Activated naive CD4-positive, alpha-beta T cell treated with anti-CD3 and anti-CD28 coated beads, Interleukin-2, amount 10 ng/mL, durations not matched to agents 7 days and 5 days (primary cell): ENCODE data around the gene ZNF689.

ENCODE experiments used
- CTCF ChIA-PET: fragments of 350-600 bp; sonication (Branson Sonifier 250); formaldehyde crosslinking; loops from one replicate; lab custom pipeline; 2021; ENCODE audit warnings: antibody characterized with exemption; lab: Charles Lee
- DNase-seq: peaks from one replicate; pipeline ENCODE4 v3.0.0-alpha.2; 2020
- H3K27ac Mint-ChIP-seq: one replicate; pipeline ENCODE4 v1.8.0; 2021; ENCODE audit warnings: mild to moderate bottlenecking, moderate library complexity, mixed read lengths
- H3K27me3 Mint-ChIP-seq: one replicate; pipeline ENCODE4 v1.8.0; 2021; ENCODE audit warnings: mild to moderate bottlenecking, mixed read lengths
- H3K36me3 Mint-ChIP-seq: one replicate; pipeline ENCODE4 v1.8.0; 2021; ENCODE audit warnings: mixed read lengths
- H3K4me1 Mint-ChIP-seq: one replicate; pipeline ENCODE4 v1.8.0; 2021; ENCODE audit warnings: mixed read lengths
- H3K4me3 Mint-ChIP-seq: one replicate; pipeline ENCODE4 v1.8.0; 2021; ENCODE audit warnings: mild to moderate bottlenecking, moderate library complexity, mixed read lengths
- H3K9me3 Mint-ChIP-seq: one replicate; pipeline ENCODE4 v1.8.0; 2021; ENCODE audit warnings: mixed read lengths

The ZNF689 gene

GRCh38 chr16:30557957-30558788, 52.0 kb downstream of the ZNF689 start, which contains the start of gene ZNF764:
Gene ZNF764, minus strand, starts transcription at chr16:30558374. Its CDS starts 192 bp downstream, at chr16:30558182.
- Mint-ChIP-seq H3K4me1 (peaks cover 60% of the 10 kb centered on the region), H3K36me3 (peaks cover 28% of the 10 kb centered on the region), H3K4me3 (peak within 1 kb of the TSS; percentile 85), H3K27me3 (peaks cover 8% of the 10 kb centered on the region), H3K9me3 (no peaks in the 10 kb centered on the region), H3K27ac (peak within 1 kb of the TSS; percentile 93)
- peak; percentile 98 for DNase-seq
- CTCF ChIA-PET, result interaction anchor here (0.9 to 3.7 kb wide), 8 partner anchors 10 to 128 kb away, joined by 3 to 42 read pairs (median 6); partner anchors contain the start of genes DCTPP1, ZNF688 and ZNF747

GRCh38 chr16:30557707-30557956, 52.6 kb downstream of the ZNF689 start:
- Mint-ChIP-seq H3K9me3 (no peaks in the 10 kb centered on the region), H3K4me3 (peak overlapping the region; percentile 85), H3K36me3 (peaks cover 31% of the 10 kb centered on the region), H3K27ac (peak overlapping the region; percentile 93), H3K4me1 (peaks cover 63% of the 10 kb centered on the region), H3K27me3 (peaks cover 8% of the 10 kb centered on the region)
- DNase-seq, result no peak
- CTCF ChIA-PET, result interaction anchor here (1.1 to 3.7 kb wide), 7 partner anchors 10 to 128 kb away, joined by 4 to 42 read pairs (median 6); partner anchors contain the start of genes DCTPP1, ZNF688 and ZNF747

GRCh38 chr16:30556125-30556473, 54.1 kb downstream of the ZNF689 start:
- H3K36me3 Mint-ChIP-seq, result peaks cover 34% of the 10 kb centered on the region
- CTCF ChIA-PET, result interaction anchor here (1.6 to 3.7 kb wide), 3 partner anchors 15 to 42 kb away, joined by 5 to 42 read pairs (median 10); partner anchors contain the start of genes ZNF688 and ZNF747
- H3K27ac Mint-ChIP-seq, result peak overlapping the region; percentile 65
- peaks cover 2% of the 10 kb centered on the region for H3K27me3 Mint-ChIP-seq
- H3K4me3 Mint-ChIP-seq, result peak overlapping the region; percentile 61
- no peaks in the 10 kb centered on the region for H3K9me3 Mint-ChIP-seq
- peaks cover 67% of the 10 kb centered on the region for H3K4me1 Mint-ChIP-seq
- no peak for DNase-seq

GRCh38 chr16:30555315-30556124, 54.7 kb downstream of the ZNF689 start:
- Mint-ChIP-seq H3K27me3 (no peaks in the 10 kb centered on the region), H3K27ac (no peak overlapping the region), H3K4me3 (peak overlapping the region; percentile 61), H3K36me3 (peaks cover 34% of the 10 kb centered on the region), H3K9me3 (no peaks in the 10 kb centered on the region), H3K4me1 (peaks cover 68% of the 10 kb centered on the region)
- CTCF ChIA-PET, result interaction anchor here (1.3 to 4.1 kb wide), 3 partner anchors 10 to 20 kb away, joined by 4 to 42 read pairs (median 28); partner anchors contain the start of gene ZNF747
- no peak for DNase-seq

- Mint-ChIP-seq H3K4me1 (peaks cover 70% of the 10 kb centered on the region), H3K27me3 (no peaks in the 10 kb centered on the region), H3K9me3 (no peaks in the 10 kb centered on the region), H3K36me3 (peaks cover 34% of the 10 kb centered on the region), H3K27ac (no peak overlapping the region), H3K4me3 (no peak overlapping the region)
- no peak for DNase-seq
- CTCF ChIA-PET, result interaction anchor here (1.3 to 4.1 kb wide), 2 partner anchors 10 to 19 kb away, joined by 4 to 28 read pairs; partner anchors contain the start of gene ZNF747
These were observed 55.5 kb downstream of the ZNF689 start for GRCh38 chr16:30554557-30555314.

GRCh38 chr16:30553393-30553899, 56.7 kb downstream of the ZNF689 start:
- peaks cover 71% of the 10 kb centered on the region for H3K4me1 Mint-ChIP-seq
- CTCF ChIA-PET, result interaction anchor here (4.1 kb wide), 1 partner anchor 18 kb away, joined by 28 read pairs; the partner anchor contains the start of gene ZNF747
- H3K9me3 Mint-ChIP-seq, result no peaks in the 10 kb centered on the region
- no peaks in the 10 kb centered on the region for H3K27me3 Mint-ChIP-seq
- H3K27ac Mint-ChIP-seq, result peak overlapping the region; percentile 97
- no peak for DNase-seq
- H3K4me3 Mint-ChIP-seq, result no peak overlapping the region
- H3K36me3 Mint-ChIP-seq, result peaks cover 34% of the 10 kb centered on the region

GRCh38 chr16:30552956-30553355, 57.2 kb downstream of the ZNF689 start:
- H3K9me3 Mint-ChIP-seq, result no peaks in the 10 kb centered on the region
- H3K4me3 Mint-ChIP-seq, result no peak overlapping the region
- DNase-seq, result no peak
- H3K4me1 Mint-ChIP-seq, result peaks cover 70% of the 10 kb centered on the region
- no peaks in the 10 kb centered on the region for H3K27me3 Mint-ChIP-seq
- H3K27ac Mint-ChIP-seq, result peak overlapping the region; percentile 97
- H3K36me3 Mint-ChIP-seq, result peaks cover 34% of the 10 kb centered on the region
- CTCF ChIA-PET, result interaction anchor here (4.1 kb wide), 1 partner anchor 17 kb away, joined by 28 read pairs; the partner anchor contains the start of gene ZNF747
